Stimulated activated CD8-positive, alpha-beta memory T cell treated with anti-CD3 and anti-CD28 coated beads, Interleukin-12 subunit alpha, Interleukin-12 subunit beta, amount 100 ng/mL, for 24 hours (primary cell): ENCODE measurements around the gene DNAJC5.

Source experiments
- DNase-seq: peaks from one replicate; pipeline ENCODE4 v3.0.0-alpha.2; 2020; ENCODE audit errors: extremely low read depth

The DNAJC5 gene

DNA sequence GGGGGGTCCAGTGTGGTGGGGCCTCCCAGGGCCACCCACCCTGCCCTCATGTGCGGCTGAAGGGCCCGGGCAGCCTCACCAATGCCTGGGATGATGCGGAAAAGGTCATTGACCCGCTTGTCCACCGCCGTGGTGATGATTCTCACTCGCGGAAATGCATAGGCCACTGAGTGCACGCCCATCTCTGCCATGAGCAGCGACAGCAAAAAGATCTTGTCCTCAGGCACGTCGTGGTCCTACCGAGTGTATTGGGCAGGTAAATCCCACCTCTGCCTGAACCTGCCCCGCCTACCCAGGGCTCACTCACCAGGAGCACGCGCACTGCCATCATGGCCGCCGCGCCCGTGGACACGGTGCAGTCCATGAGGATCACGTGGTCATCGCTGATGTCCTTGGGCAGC lies 45.1 kb downstream of the DNAJC5 start:
- no peak for DNase-seq

DNA sequence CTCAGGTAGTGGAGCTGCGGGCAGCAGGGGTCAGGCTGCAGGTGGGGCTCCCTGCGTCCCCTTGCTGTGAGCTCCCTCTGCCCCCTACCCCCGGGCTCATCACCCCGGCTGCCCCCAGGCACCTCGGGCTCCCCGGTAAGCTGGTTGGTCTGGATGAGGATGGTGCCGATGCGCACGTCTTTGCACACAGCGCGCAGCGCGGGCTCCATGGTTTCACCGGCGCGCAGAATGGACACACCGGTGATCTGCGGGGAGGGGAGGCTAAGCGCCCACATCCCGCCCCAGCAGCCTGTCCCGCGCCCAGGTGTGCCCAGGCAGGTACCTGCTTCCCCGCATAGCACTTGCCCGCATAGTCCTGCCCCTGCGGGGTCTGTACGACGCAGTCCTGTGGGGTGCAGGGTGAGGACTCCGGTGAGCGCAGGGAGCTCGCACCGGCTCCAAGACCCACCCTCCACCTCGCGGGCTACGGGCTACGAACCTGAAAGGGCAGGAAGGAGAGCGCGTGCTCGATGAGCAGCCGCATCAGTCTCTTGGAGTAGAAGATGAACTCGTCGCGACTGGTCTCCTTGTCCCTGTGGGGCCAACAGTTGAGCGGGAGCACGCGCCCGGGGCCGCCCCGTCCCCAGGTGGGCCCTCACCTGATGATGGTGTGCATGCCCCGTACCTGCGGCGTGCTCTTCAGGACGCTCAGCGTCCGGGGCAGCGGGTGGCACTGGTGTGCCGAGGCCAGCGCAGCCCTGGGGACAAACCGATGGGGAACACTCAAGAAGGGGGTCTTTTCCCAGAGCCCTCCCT lies 45.7 kb downstream of the DNAJC5 start:
- DNase-seq, result no peak

- peak; percentile 53 for DNase-seq
Observed at GRCh38 chr20:63941282-63942081, 46.6 kb downstream of the DNAJC5 start.

DNA sequence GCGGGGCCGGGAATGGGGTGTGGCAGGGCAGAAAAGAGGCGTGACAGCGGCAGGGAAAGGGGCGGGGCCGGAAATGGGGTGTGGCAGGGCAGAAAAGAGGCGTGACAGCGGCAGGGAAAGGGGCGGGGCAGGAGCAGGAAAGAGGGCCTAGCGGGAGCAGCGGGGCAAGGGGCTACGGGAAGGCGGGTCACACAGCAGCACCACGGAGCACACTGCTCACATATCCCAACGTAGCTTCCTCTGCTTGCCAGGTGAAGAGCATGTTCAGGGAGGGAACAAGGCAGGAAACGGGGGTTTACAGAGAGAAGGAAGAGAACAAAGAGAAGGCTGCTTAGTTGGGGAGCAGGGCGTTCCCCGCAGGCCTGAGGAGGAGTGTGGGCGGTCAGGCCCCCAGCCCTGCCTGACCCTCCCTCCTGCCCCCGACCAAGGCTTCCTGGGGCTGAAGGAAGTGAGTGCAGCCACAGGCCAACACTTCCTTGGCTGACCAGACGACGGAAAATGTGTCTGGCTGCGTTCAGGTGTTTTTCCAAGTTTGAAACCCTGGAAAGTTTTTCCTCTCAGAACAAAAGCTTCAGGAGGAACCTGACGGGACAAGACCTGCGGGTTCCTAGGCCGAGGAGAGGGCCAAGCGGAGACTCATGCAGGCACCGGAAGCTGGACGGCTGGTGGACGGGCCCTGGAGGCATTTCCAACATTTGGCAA lies 47.5 kb downstream of the DNAJC5 start:
- no peak for DNase-seq

GRCh38 chr20:63942969-63943807 lies 48.3 kb downstream of the DNAJC5 start:
- DNase-seq, result no peak

- DNase-seq, result no peak
Observed at GRCh38 chr20:63943808-63944077, 48.8 kb downstream of the DNAJC5 start.

- no peak for DNase-seq
Observed at GRCh38 chr20:63944078-63944941, 49.4 kb downstream of the DNAJC5 start.

GRCh38 chr20:63945031-63945658 lies 50.2 kb downstream of the DNAJC5 start:
- no peak for DNase-seq

DNA sequence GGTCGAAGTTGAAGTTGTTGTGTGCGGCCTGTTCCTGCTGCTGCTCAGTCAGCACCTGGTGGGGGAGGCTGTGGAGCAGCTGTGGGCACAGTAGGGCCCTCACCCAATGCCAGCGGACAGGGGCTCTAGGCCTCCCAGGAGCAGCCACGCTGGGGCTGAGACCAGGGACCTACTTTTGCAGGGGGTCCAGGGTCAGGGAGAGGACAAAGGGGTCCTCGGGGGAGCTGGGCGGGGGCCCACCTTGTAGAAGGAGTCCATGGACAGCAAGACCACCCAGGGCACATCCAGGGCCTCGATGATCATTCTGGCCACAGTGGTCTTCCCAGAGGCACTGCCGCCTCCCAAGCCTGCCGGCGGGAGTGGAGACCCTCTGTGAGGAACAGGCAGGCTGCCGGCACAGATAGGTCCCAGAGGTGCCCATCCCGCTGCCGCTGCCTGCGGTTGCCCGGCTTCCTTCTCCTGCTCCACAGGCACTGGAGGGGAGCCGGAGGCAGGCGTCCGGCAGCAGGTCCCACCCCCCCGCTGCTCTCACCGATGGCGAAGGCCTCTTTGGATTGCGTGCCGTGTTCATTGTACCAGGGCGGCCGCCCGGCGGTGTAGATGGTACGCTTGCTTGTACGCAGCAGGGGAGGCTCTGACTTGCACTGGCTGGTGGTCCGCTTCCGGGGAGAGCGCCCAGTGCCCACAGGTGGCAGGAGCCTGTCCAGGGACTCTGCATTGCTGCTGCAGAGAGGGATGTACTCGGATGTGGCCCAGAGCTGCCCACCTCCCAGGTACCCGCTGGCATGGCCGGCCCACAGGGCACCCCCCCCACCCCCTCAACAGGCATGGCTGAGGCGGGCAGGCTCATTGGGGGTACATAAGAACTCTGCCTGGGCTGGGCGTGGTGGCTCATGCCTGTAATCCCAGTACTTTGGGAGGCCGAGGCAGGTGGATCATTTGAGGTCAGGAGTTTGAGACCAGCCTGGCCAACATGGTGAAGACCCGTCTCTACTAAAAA lies 51.3 kb downstream of the DNAJC5 start:
- DNase-seq, result no peak

DNA sequence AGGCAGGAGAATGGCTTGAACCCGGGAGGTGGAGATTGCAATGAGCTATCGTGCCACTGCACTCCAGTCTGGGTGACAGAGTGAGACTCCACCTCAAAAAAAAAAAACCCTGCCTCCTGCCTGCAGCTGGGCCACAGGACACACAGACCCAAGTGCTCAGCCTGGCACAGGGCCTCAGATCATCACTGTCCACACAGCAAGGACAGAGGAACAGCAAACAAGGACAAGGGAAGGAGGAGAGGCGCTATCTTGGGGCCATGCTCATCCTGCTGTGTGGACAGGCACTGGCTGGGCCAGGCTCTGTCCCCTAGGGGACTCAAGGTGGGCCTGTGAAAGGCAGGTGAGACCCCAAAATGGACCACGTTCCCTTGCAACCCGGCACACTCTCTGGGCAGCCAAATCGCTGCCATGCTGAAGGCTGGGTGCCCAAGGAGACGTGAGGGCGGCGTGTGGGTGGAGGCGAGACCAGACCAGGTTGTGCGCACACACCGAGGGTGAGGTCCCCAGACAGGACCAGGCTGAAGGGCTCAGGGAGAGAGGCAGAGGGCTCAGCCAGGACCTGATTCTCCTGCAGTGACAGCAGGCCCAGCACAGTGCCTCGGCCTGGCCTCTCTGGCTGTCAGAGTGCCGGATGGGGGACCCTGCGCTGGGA lies 52.2 kb downstream of the DNAJC5 start:
- no peak for DNase-seq

DNA sequence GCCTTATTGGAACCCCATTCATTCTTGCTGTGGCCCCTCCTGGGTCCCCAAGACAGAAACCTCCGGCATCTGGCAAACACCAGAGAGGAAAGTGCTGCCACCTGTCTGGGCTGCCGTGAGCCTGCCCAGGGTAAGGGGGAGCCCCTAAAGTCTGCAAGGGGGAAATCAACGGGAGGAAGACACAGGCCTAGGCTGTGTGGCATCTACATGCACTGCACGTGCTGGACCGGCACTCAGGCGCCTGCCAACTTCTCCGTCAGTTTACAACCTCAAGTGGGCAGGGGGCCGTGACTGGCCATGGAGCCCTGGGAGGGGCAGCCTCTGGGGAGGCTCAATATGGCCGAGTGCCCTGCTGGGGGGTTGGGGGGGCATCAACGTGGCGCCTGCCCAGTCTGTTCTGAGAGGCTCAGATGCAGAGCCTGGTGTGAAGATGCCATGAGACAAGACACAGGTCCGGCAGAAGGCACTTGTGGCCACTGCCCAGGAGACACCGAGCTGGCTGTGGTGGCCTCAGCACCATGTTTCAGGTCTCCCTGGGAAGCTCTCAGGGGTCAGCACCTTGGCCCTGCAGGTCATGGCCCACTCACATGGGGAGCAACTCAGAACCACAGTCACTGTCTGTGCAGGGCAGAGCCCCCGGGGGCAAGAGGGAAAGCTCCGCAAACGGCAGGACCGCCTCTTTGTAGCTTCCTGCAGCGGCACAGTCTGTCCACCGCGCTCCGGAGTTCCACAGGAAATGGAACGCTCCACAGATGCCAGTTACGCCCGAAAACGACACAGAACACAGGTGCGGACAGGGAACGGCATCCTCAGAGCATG lies 52.9 kb downstream of the DNAJC5 start:
- no peak for DNase-seq

DNA sequence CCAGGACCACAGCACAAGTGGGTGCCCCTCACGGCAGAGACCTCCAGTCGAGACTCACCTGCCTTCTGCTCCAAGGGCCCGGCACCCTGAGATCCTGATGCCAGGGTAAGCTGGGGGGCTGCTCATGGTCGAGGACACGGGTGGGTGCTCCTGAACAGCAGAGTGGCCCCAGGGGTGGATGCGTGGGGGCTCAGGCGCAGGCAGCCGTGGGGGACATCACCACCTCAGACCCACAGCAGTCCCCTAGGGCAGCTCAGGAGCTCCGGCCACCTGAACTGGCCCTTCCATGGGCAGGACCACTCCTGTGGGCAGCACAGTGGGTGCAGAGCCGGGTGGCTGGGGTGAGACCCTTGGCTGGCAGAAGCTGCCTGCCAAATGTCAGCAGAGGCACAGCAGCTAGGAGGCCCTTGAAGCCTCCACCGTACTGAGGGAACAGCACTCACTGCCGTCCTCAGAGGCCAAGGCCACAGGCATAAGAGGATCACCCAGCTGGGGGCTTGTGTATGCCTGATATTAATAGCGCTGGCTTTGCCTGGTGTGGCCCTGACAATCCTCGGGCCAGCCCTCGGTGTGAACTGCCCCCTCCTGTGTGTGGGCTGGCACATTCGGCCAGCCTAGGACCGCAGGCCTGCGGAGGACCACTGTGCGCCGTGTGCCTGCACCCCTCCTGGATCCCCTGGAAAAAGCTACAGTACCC lies 55.9 kb downstream of the DNAJC5 start:
- no peak for DNase-seq

DNA sequence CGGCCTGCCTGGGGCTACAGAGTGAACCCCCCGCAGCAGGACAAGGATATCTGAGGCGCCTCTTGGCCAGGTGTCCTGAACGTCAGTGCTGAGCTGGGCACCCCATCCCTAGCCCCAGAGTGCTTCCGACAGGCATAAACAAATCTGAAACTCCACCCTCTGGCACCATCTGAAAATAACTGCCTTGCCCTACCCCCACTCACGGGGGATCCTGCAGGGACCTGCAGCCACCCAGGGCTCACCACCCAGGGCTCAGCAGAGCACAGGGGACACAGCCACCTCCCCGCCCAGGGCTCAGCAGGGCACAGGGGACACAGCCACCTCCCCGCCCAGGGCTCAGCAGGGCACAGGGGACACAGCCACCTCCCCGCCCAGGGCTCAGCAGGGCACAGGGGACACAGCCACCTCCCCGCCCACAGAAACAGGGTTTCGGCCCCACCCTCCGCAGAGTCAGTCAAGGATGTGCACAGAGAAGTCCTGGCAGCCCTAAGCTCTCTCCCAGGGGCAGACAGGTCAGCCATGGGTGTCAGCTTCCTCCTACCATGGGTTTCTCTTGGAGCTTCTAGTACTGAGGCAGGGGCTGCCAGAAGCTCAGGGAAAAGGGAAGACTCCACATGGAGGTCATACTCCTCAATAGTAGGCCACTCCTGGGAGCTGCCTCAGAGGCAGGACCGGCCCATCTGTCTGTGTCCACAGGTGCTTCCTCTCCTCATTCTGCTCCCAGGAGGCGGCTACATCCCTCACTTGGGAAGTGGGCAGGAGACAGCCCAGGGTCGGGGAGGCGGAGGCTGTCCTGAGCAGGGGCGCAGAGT lies 56.7 kb downstream of the DNAJC5 start:
- DNase-seq, result no peak

- no peak for DNase-seq
Observed at GRCh38 chr20:63952210-63952535, 57.2 kb downstream of the DNAJC5 start.

GRCh38 chr20:63952769-63953168 lies 57.8 kb downstream of the DNAJC5 start:
- DNase-seq, result no peak

GRCh38 chr20:63953764-63954429 lies 59.0 kb downstream of the DNAJC5 start:
- no peak for DNase-seq
